HAP-1 (cell line): ENCODE measurements around the gene NUMB.

Experiments used
- DNase-seq, 2 experiments: peaks; one replicate each; pipeline ENCODE4 v3.0.0-alpha.2; 2016 to 2020; ENCODE audit warnings: low spot score in 2 of 2
- H3K27me3 ChIP-seq: fragments of 250-450 bp; sonication (Bioruptor Pico); 2 replicates; pipeline ENCODE4 v1.5.1; 2020; ENCODE audit warnings: low read depth, mild to moderate bottlenecking, moderate library complexity
- H3K36me3 ChIP-seq: fragments of 250-450 bp; sonication (Bioruptor Pico); replicated peaks from 2 replicates; pipeline ENCODE4 v1.5.1; 2020; ENCODE audit warnings: mild to moderate bottlenecking
- H3K4me1 ChIP-seq: fragments of 250-450 bp; sonication (Bioruptor Pico); 2 replicates; pipeline ENCODE4 v1.5.1; 2020; ENCODE audit warnings: mild to moderate bottlenecking
- H3K4me3 ChIP-seq: fragments of 250-450 bp; sonication (Bioruptor Pico); 2 replicates; pipeline ENCODE4 v1.5.1; 2020; ENCODE audit warnings: mild to moderate bottlenecking, moderate library complexity
- H3K9me3 ChIP-seq: fragments of 250-450 bp; sonication (Bioruptor Pico); 2 replicates; pipeline ENCODE4 v1.5.1; 2020; ENCODE audit warnings: mild to moderate bottlenecking, moderate library complexity
- in situ Hi-C: fragments of 300-500 bp; cut with MboI; formaldehyde crosslinking; loops from 3 replicates; pipeline ENCODE4 v1.14.3; 2020; ENCODE audit warnings: low sequenced_read_pairs, inconsistent platforms, mixed read lengths

NUMB gene

DNA sequence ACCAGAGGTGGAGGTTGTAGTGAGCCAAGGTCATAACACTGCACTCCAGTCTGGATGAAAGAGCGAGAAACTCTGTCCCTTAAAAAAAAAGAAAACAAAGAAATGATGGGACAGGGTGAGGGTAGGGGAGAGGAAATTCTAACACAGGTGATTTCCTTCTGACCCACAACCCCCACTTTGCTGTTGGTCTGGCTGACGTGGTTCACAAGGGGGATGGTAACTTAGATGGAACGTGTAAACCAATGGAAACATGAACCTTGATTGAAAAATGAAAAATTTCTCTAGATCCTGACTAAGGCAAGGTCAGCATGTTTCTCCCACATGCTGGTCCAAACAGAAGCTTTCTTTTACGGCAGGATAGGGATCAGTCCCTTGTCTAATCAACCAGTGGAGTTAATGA lies 16.6 kb upstream of the NUMB start:
- H3K4me3 ChIP-seq = no peak overlapping the region
- no peaks in the 10 kb centered on the region for H3K27me3 ChIP-seq
- H3K9me3 ChIP-seq = no peaks in the 10 kb centered on the region
- H3K36me3 ChIP-seq = no peaks in the 10 kb centered on the region
- DNase-seq = no peak
- in situ Hi-C loops = loop anchor here (5.0 to 25.0 kb wide), 3 partner anchors 178 to 963 kb away; no protein-coding TSS in a partner anchor
- no peaks in the 10 kb centered on the region for H3K4me1 ChIP-seq

DNA sequence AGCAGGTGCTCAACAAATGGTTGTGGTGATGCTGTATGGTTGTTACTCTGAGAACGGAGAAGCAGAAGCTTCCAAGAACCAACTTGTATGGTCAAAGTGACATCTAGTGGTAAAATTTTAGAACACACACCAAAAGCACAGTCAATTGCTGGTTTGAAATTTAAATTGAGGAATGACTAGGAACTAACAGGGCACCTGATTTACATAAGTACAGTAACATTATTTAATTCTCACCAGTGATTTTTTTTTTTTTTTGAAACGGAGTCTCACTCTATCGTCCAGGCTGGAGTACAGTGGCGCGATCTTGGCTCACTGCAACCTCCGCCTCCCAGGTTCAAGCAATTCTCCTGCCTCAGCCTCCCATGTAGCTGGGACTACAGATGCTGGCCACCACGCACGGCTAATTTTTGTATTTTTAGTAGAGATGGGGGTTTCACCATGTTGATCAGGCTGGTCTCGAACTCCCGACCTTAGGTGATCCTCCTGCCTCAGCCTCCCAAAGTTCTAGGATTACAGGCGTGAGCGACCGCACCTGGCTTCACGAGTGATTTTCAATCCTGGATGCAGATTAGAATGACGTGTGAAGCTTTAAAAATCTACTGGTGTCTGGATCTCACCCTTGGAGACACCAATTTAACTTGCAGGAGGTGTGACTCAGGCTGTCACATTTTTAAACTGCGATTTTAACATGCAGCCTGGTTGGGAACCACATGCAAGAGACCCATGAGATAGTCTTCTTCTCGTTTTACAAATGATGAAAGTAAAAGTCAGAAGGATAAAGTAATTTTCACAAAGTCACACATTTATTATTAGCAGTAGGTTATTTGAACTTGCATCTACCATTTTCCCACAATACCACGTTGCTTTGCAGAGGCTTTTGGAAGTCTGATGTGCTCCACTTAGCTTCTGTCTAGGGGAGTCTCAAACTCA lies 14.1 kb upstream of the NUMB start:
- in situ Hi-C loops = loop anchor here (5.0 to 25.0 kb wide), 3 partner anchors 175 to 960 kb away; no protein-coding TSS in a partner anchor
- Histone ChIP-seq H3K4me3 (no peak overlapping the region), H3K27me3 (no peaks in the 10 kb centered on the region), H3K4me1 (no peaks in the 10 kb centered on the region), H3K9me3 (no peaks in the 10 kb centered on the region), H3K36me3 (no peaks in the 10 kb centered on the region)
- peak; percentile 22 to 73 for DNase-seq

DNA sequence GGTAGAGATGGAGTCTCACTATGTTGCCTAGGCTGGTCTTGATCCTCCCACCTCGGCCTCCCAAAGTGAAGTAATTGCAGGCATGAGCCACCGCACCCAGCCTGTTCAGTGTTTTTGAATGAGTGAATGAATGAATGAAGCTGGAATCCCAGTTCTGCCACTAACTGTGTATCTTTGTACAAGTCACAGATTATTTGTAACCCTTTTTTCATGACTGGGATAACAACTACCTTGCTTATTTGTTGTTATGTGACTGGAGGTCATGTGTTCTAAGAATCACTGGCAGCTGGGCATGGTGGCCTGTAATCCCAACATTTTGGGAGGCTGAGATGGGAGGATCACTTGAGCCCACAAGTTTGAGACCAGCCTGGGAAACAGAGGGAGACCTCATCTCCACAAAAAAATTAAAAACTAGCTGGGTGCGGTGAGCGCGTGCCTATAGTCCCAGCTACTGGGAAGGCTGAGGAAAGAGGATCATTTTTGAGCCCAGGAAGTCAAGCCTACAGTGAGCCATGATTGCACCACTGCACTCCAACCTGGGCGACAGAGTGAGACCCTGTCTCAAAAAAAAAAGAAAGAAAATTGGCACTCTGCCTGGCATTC lies 13.3 kb upstream of the NUMB start:
- DNase-seq = no peak
- in situ Hi-C loops = loop anchor here (5.0 to 25.0 kb wide), 3 partner anchors 174 to 959 kb away; no protein-coding TSS in a partner anchor
- Histone ChIP-seq H3K36me3 (no peaks in the 10 kb centered on the region), H3K4me3 (no peak overlapping the region), H3K27me3 (no peaks in the 10 kb centered on the region), H3K4me1 (no peaks in the 10 kb centered on the region), H3K9me3 (no peaks in the 10 kb centered on the region)

DNA sequence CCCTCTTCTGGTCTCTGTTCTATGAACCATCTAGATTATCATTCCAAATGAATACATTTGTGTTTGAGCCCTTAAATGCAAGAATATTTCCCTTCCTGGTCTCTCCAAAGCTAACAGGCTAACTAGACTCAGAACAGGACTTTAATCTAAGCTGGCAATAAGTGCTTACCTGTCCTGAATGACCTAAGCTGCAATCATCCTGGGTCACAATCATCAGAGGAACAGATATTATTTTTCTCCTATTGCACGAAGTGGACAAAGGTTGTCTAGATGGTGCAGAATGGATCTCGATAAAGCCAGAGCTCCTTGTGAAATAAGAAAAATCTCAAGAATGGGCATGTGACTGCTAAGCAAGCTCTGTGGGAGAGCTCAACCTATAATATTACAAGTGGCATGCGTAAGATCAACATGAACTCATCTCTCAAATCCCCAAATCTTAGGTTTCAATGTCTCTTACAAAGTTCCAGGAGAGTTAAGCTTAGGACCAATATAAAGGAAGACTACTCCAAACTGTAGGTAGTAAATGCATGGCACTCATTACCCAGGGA lies 10.6 kb upstream of the NUMB start:
- no peaks in the 10 kb centered on the region for H3K4me1 ChIP-seq
- no peak for DNase-seq
- H3K36me3 ChIP-seq = no peaks in the 10 kb centered on the region
- no peaks in the 10 kb centered on the region for H3K9me3 ChIP-seq
- H3K27me3 ChIP-seq = no peaks in the 10 kb centered on the region
- H3K4me3 ChIP-seq = no peak overlapping the region
- in situ Hi-C loops = loop anchor here (25.0 kb wide), 1 partner anchor 957 kb away; no protein-coding TSS in a partner anchor

DNA sequence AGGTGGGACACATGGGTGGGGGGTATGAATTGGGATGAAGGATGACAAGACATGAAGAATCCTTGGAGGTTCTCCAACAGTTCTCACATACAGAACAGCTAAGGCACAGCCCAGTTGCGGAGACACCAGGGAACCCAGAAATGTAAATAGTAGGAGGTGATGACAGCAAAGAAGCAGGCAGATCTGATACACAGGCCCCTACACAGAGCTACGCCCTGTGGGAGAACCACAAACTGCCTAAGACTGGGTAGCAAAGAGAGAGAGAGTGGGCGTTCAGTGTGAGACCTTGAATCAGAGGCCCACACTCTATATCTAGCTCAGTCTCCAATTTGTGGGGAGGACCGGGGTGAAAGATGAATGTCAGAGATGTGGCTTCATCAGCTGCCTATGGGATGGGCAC lies 9.5 kb upstream of the NUMB start:
- no peak for DNase-seq
- H3K27me3 ChIP-seq = no peaks in the 10 kb centered on the region
- in situ Hi-C loops = loop anchor here (25.0 kb wide), 1 partner anchor 955 kb away; no protein-coding TSS in a partner anchor
- H3K36me3 ChIP-seq = no peaks in the 10 kb centered on the region
- peaks cover 4% of the 10 kb centered on the region for H3K4me1 ChIP-seq
- no peak overlapping the region for H3K4me3 ChIP-seq
- H3K9me3 ChIP-seq = no peaks in the 10 kb centered on the region

DNA sequence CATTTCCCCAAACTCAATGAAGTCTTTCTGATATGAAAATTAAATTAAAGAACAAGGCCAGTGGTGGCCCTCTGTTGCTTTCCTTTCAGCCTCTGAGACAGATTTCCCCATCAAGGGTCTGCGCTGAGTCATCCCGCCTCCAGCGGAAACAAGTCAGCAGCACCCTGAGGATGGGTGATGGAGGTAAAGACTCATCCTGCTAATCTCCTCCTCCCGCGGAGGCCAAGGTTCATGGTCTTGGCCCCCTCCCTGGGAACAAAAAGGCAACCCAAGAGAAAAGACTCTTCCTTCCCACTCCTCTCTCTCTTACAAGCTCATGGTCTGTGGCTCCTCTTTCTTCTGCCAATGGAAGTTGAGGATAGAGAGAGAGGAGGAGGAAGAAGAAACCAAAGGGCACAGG lies 9.0 kb upstream of the NUMB start:
- Histone ChIP-seq H3K9me3 (no peaks in the 10 kb centered on the region), H3K4me3 (no peak overlapping the region), H3K36me3 (no peaks in the 10 kb centered on the region), H3K27me3 (no peaks in the 10 kb centered on the region), H3K4me1 (peaks cover 8% of the 10 kb centered on the region)
- DNase-seq = no peak
- in situ Hi-C loops = loop anchor here (25.0 kb wide), 1 partner anchor 955 kb away; no protein-coding TSS in a partner anchor

DNA sequence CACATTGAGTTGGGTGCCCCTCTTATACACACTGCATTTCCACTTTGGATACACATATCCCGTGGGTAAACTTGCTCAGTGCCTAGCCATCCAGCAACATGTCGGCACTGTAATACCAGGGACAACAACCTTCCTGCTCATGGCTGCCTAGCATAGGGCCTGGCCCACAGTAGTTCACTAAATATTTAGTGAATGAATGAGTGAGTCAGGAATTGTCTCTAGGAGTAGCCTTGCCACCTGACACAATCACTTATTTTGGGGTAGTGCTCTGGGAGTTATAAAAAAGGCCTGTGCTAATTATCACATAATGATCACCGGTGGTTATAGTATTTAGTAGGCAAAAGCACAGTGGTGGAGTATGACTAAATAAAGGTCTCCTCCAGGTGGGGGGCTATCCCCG lies 8.5 kb upstream of the NUMB start:
- Histone ChIP-seq H3K9me3 (no peaks in the 10 kb centered on the region), H3K27me3 (no peaks in the 10 kb centered on the region), H3K36me3 (no peaks in the 10 kb centered on the region), H3K4me1 (peaks cover 14% of the 10 kb centered on the region), H3K4me3 (no peak overlapping the region)
- in situ Hi-C loops = loop anchor here (25.0 kb wide), 1 partner anchor 955 kb away; no protein-coding TSS in a partner anchor
- DNase-seq = no peak

DNA sequence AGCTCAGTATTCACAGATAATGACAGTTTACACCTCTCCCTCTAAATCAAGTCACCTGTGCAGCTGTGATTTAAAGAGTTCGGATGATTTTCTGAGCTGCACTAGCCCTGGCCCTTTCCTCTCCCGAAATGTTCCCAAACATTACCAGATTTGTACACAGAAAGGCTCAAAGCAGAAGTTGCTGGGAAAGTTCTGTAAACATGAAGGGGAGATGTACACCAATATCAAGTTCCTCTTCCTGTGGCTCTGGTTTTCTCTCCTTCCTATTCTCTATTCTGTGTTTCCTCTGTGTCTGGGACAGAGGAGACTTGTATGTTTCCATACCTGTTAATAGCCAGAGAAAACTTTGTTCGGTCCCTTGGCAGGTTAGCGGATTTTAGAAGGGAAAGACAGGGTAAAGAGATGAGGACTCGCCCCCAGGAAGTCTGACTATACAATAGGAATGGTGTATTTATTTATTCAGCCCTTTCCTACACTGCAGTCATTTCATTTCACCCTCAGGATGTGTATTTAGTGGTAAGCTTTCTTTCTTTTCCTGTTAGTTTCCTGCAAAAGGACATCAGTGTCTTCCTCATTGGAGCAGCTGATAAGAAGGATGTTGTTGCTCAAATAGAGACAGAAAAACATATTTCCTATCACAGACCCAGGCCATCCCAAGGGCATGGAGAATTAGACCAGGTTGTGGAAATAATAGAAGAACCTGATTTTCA lies 7.6 kb upstream of the NUMB start:
- Histone ChIP-seq H3K27me3 (no peaks in the 10 kb centered on the region), H3K4me3 (no peak overlapping the region), H3K4me1 (peaks cover 21% of the 10 kb centered on the region), H3K36me3 (no peaks in the 10 kb centered on the region), H3K9me3 (no peaks in the 10 kb centered on the region)
- DNase-seq = no peak
- in situ Hi-C loops = loop anchor here (25.0 kb wide), 1 partner anchor 954 kb away; no protein-coding TSS in a partner anchor

DNA sequence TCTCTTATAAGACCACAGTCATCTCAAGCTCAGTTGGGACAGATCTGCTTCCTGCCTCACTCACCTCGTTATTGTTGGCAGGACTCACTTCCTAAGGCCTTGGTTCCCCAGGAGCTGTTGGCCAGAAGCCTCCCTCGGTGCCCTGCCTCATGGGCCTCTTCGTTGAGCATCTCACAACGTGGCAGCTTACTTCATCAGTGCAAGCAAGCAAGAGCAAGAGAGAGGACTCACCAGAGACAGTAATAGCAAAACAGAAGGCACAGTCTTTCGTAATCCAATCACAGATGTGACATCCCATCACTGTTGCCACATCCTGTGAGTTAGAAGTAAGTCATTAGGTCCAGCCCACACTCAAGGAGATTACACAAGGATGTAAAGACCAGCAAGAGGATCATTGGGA lies 5.1 kb upstream of the NUMB start:
- Histone ChIP-seq H3K4me1 (peaks cover 38% of the 10 kb centered on the region), H3K27me3 (no peaks in the 10 kb centered on the region), H3K4me3 (no peak overlapping the region), H3K9me3 (no peaks in the 10 kb centered on the region), H3K36me3 (no peaks in the 10 kb centered on the region)
- in situ Hi-C loops = loop anchor here (25.0 kb wide), 1 partner anchor 951 kb away; no protein-coding TSS in a partner anchor
- no peak for DNase-seq

DNA sequence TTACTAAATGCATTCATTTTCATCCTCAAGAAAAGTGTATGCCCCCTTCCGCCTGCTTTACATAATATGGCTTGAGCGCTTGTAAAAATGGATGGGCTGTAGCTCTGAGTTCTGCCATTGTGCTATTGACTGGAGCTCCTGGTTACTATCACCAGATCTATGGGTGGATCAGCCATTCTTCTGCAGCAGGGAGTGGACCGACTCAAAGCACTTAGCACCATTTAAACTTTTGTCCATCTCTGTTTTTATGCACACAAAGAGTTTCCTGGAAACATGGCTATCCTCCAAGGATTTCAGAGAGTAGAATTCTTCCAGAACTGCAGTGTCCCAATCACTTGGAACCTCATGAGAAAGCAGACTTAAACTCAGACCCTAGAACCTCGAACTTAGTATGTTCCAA lies 4.5 kb upstream of the NUMB start:
- no peaks in the 10 kb centered on the region for H3K27me3 ChIP-seq
- H3K9me3 ChIP-seq = no peaks in the 10 kb centered on the region
- in situ Hi-C loops = loop anchor here (25.0 kb wide), 1 partner anchor 951 kb away; no protein-coding TSS in a partner anchor
- no peak overlapping the region for H3K4me3 ChIP-seq
- no peaks in the 10 kb centered on the region for H3K36me3 ChIP-seq
- H3K4me1 ChIP-seq = peaks cover 38% of the 10 kb centered on the region
- peak; percentile 28 to 39 for DNase-seq

DNA sequence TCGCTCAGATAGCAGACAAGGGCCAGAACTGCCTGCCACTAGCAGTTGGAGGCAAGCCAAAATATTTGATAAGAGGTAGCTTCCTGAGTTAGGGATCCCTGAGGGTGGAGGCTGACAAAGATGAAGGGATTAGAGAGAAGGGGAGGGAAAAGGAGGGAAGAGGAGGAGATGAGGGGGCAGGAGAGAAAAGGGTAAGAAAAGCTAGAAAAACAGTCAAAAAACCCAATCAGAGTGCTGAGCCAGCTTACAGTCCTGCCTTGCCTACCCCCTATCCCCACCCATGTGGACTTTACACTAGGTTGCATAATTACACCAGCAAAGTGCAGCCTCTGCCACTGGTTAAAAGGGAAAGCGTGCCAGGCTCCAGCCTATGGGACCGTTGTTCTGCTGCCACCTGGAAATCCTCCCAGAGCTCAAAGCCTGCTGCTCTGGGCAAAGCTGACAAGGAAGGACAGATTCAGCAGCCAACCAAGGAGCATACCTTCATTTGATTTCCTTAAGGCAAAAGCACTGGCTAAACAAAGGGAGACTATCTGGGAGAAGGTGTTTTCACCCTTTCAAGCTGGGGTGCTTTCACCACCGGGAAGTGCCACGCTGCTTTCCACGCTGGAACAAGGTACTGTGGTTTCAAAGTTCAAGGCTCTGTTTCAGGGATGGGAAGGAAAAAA lies 3.8 kb upstream of the NUMB start:
- H3K4me3 ChIP-seq = no peak overlapping the region
- no peaks in the 10 kb centered on the region for H3K36me3 ChIP-seq
- H3K27me3 ChIP-seq = no peaks in the 10 kb centered on the region
- peak in 1 of 2 experiments; percentile 13 for DNase-seq
- no peaks in the 10 kb centered on the region for H3K9me3 ChIP-seq
- peaks cover 38% of the 10 kb centered on the region for H3K4me1 ChIP-seq
- in situ Hi-C loops = loop anchor here (25.0 kb wide), 1 partner anchor 950 kb away; no protein-coding TSS in a partner anchor

DNA sequence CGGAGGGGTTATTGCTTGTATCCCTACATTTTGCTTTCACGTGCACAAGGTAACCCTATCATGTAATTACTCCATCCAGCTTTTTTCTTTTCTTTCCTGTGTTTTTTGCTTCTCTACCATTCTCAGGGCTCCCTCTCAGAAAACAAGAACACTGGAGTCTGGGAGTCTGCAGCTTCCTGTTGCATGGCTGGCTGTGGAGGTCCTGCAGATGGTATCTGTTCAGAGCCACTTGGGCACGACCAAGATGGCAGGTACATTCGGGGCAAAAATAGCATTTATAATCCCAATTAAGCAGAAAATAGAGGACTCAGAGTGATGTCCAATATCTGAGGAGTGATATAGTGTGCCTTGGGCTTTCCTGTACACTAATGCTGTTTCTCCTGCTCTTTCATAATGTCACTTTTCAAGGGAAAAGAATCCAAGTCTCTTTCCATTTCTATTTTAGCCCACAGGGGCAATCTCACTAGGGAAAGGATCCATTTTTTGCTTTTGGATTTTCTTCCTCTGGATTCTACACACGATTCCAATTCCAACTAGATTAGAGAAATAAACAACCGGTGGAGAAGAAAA lies 3.2 kb upstream of the NUMB start:
- Histone ChIP-seq H3K9me3 (no peaks in the 10 kb centered on the region), H3K4me3 (no peak overlapping the region), H3K27me3 (no peaks in the 10 kb centered on the region), H3K4me1 (peaks cover 38% of the 10 kb centered on the region), H3K36me3 (no peaks in the 10 kb centered on the region)
- DNase-seq = no peak
- in situ Hi-C loops = loop anchor here (25.0 kb wide), 1 partner anchor 949 kb away; no protein-coding TSS in a partner anchor
